ENCODE data around the gene LONRF3. TPM values are rescaled to one million over a fixed set of nuclear protein-coding genes. Genes with fewer than 3 reads are reported as not detected.
A peak's percentile ranks its signal among the peaks of the same experiment; 100 is the strongest.

LONRF3 gene
- total RNA-seq, 2 donors from 2014 or later, result 3.5 to 8.1 TPM

GRCh38 chrX:119067023-119067739 lies 92.8 kb downstream of the LONRF3 start:
- WGBS, result 5% methylated on average over 7 of the region's 7 CpGs
- Histone ChIP-seq H3K36me3 (no peaks in the 10 kb centered on the region), H3K4me1 (replicated peaks) (no peaks in the 10 kb centered on the region), H3K4me3 (no peak overlapping the region), H3K27me3 (replicated peaks; ENCODE audit: insufficient read depth) (no peaks in the 10 kb centered on the region), H3K9me3 (no peaks in the 10 kb centered on the region), H3K27ac (no peak overlapping the region)
- peak in 3 of 4 experiments; percentile 39 to 57 (median 45) for TF ChIP-seq CTCF (IDR thresholded peaks at IDR 0.05)
- no peak for TF ChIP-seq POLR2AphosphoS5 (IDR thresholded peaks at IDR 0.05)
- TF ChIP-seq POLR2A (IDR thresholded peaks at IDR 0.05), result no peak
- DNase-seq (ENCODE audit: low spot score), result peak; percentile 16
- intact Hi-C loops (cut with DNase I), result loop anchor here (5.0 kb wide), 2 partner anchors 60 to 220 kb away; no protein-coding TSS in a partner anchor

Other genes starting within 250 kb of the LONRF3 start
- gene IL13RA1, start 247.0 kb upstream of the LONRF3 start, total RNA-seq, result 10 to 100 TPM; 24.7 to 46.4 TPM
- under 1 TPM in 1 of 2 donors, not detected in 1; 0.74 TPM for gene ZCCHC12, start 150.8 kb upstream of the LONRF3 start, total RNA-seq
- 1 to 10 TPM in 1 of 2 donors, not detected in 1; 2.9 TPM for gene CT47C1, start 98.4 kb downstream of the LONRF3 start, total RNA-seq
- 100 to 1,000 TPM in 1 of 2 donors, under 1 TPM in 1; 0.68 to 234 TPM for gene KIAA1210, start 153.2 kb downstream of the LONRF3 start, total RNA-seq